Measurements from ENCODE around the gene MTUS2.

Gene MTUS2

GRCh38 chr13:29421118-29421517 is 601.0 kb downstream of the MTUS2 start:
- TF ChIP-seq EZH2phosphoT487 (IDR thresholded peaks at IDR 0.05; ENCODE audit: borderline replicate concordance) (no peak), CTCF (conservative IDR thresholded peaks at IDR 0.05; ENCODE audit: low read length) (no peak)
- no peaks in the 10 kb centered on the region for H3K9me2 ChIP-seq (replicated peaks; ENCODE audit: low read depth, low read length)
- H3K79me2 ChIP-seq (ENCODE audit: insufficient read depth, low read length), result no peaks in the 10 kb centered on the region
- no peaks in the 10 kb centered on the region for H4K20me1 ChIP-seq (ENCODE audit: insufficient read depth, low read length, poor library complexity, severe bottlenecking)
- no peak overlapping the region for H2AFZ ChIP-seq (ENCODE audit: low read length)
- no peaks in the 10 kb centered on the region for H3K9me3 ChIP-seq (ENCODE audit: insufficient read depth, low read depth, low read length)
- H3K9ac ChIP-seq (ENCODE audit: low read depth, low read length, poor library complexity, severe bottlenecking), result no peak overlapping the region
- H3F3A ChIP-seq (ENCODE audit: low read depth), result no peaks in the 10 kb centered on the region
- no peaks in the 10 kb centered on the region for H3K36me3 ChIP-seq (ENCODE audit: insufficient read depth, low read length)
- H3K27me3 ChIP-seq (ENCODE audit: insufficient read depth, low read length, poor library complexity, severe bottlenecking), result no peaks in the 10 kb centered on the region
- H3K4me3 ChIP-seq (ENCODE audit: low read length, poor library complexity, severe bottlenecking), result no peak overlapping the region
- H3K4me2 ChIP-seq (ENCODE audit: low read depth, low read length, poor library complexity, severe bottlenecking), result no peak overlapping the region
- H3K4me1 ChIP-seq (ENCODE audit: insufficient read depth, low read length, poor library complexity, severe bottlenecking), result no peaks in the 10 kb centered on the region

GRCh38 chr13:29422015-29422414 is 601.9 kb downstream of the MTUS2 start:
- H3K4me3 ChIP-seq (ENCODE audit: low read length, poor library complexity, severe bottlenecking), result no peak overlapping the region
- H3K4me2 ChIP-seq (ENCODE audit: low read depth, low read length, poor library complexity, severe bottlenecking), result no peak overlapping the region
- no peak overlapping the region for H3K9ac ChIP-seq (ENCODE audit: low read depth, low read length, poor library complexity, severe bottlenecking)
- no peaks in the 10 kb centered on the region for H3K79me2 ChIP-seq (ENCODE audit: insufficient read depth, low read length)
- H3K27me3 ChIP-seq (ENCODE audit: insufficient read depth, low read length, poor library complexity, severe bottlenecking), result no peaks in the 10 kb centered on the region
- no peaks in the 10 kb centered on the region for H3K9me3 ChIP-seq (ENCODE audit: insufficient read depth, low read depth, low read length)
- no peaks in the 10 kb centered on the region for H3K9me2 ChIP-seq (replicated peaks; ENCODE audit: low read depth, low read length)
- H3K36me3 ChIP-seq (ENCODE audit: insufficient read depth, low read length), result no peaks in the 10 kb centered on the region
- no peak for TF ChIP-seq EZH2phosphoT487 (IDR thresholded peaks at IDR 0.05; ENCODE audit: borderline replicate concordance)
- no peak for TF ChIP-seq CTCF (conservative IDR thresholded peaks at IDR 0.05; ENCODE audit: low read length)
- H3K4me1 ChIP-seq (ENCODE audit: insufficient read depth, low read length, poor library complexity, severe bottlenecking), result no peaks in the 10 kb centered on the region
- no peak overlapping the region for H2AFZ ChIP-seq (ENCODE audit: low read length)
- no peaks in the 10 kb centered on the region for H4K20me1 ChIP-seq (ENCODE audit: insufficient read depth, low read length, poor library complexity, severe bottlenecking)
- no peaks in the 10 kb centered on the region for H3F3A ChIP-seq (ENCODE audit: low read depth)

- Histone ChIP-seq H3K4me1 (ENCODE audit: insufficient read depth, low read length, poor library complexity, severe bottlenecking) (no peaks in the 10 kb centered on the region), H2AFZ (ENCODE audit: low read length) (no peak overlapping the region), H3K4me3 (ENCODE audit: low read length, poor library complexity, severe bottlenecking) (no peak overlapping the region), H3K79me2 (ENCODE audit: insufficient read depth, low read length) (no peaks in the 10 kb centered on the region), H3K9ac (ENCODE audit: low read depth, low read length, poor library complexity, severe bottlenecking) (no peak overlapping the region), H3K4me2 (ENCODE audit: low read depth, low read length, poor library complexity, severe bottlenecking) (no peak overlapping the region), H3K9me2 (replicated peaks; ENCODE audit: low read depth, low read length) (no peaks in the 10 kb centered on the region), H3K9me3 (ENCODE audit: insufficient read depth, low read depth, low read length) (no peaks in the 10 kb centered on the region), H3K27me3 (ENCODE audit: insufficient read depth, low read length, poor library complexity, severe bottlenecking) (no peaks in the 10 kb centered on the region), H3F3A (ENCODE audit: low read depth) (no peaks in the 10 kb centered on the region), H3K36me3 (ENCODE audit: insufficient read depth, low read length) (no peaks in the 10 kb centered on the region), H4K20me1 (ENCODE audit: insufficient read depth, low read length, poor library complexity, severe bottlenecking) (no peaks in the 10 kb centered on the region)
- TF ChIP-seq EZH2phosphoT487 (IDR thresholded peaks at IDR 0.05; ENCODE audit: borderline replicate concordance), result no peak
- TF ChIP-seq CTCF (conservative IDR thresholded peaks at IDR 0.05; ENCODE audit: low read length), result no peak
Observed at GRCh38 chr13:29423050-29423449, 602.9 kb downstream of the MTUS2 start.
